Vagina (tissue), 2 donors: ENCODE measurements around the gene SERGEF.

Experiments
- POLR2A ChIP-seq, 2 donors: fragments of 450-650 bp; IDR thresholded peaks; one replicate each; pipeline ENCODE4 v1.6.1; 2017; ENCODE audit warnings: antibody characterized with exemption in 2 of 2, mild to moderate bottlenecking in 2 of 2, moderate library complexity in 2 of 2
- POLR2AphosphoS5 ChIP-seq, 2 donors: sonication (generic); formaldehyde crosslinking; IDR thresholded peaks; one replicate each; pipeline ENCODE4 v1.9.0; 2017; ENCODE audit warnings: antibody characterized with exemption in 2 of 2, mild to moderate bottlenecking in 2 of 2, low read depth in 1 of 2; ENCODE audit not compliant: insufficient read depth in 1 of 2
- TF ChIP-seq, protein P1 (sequence below), 3 experiments: fragments of 450-650 bp in 2 of 3; fragments of 200-600 bp in 1 of 3; sonication (generic) in 1 of 3; IDR thresholded peaks; one replicate each; pipeline ENCODE4 v1.5.1; 2017 to 2019; ENCODE audit warnings: antibody characterized with exemption in 3 of 3, mild to moderate bottlenecking in 2 of 3, moderate library complexity in 2 of 3

GRCh38 chr11:17780668-17781067 is 232.2 kb downstream of the SERGEF start:
- TF ChIP-seq, protein P1, sequence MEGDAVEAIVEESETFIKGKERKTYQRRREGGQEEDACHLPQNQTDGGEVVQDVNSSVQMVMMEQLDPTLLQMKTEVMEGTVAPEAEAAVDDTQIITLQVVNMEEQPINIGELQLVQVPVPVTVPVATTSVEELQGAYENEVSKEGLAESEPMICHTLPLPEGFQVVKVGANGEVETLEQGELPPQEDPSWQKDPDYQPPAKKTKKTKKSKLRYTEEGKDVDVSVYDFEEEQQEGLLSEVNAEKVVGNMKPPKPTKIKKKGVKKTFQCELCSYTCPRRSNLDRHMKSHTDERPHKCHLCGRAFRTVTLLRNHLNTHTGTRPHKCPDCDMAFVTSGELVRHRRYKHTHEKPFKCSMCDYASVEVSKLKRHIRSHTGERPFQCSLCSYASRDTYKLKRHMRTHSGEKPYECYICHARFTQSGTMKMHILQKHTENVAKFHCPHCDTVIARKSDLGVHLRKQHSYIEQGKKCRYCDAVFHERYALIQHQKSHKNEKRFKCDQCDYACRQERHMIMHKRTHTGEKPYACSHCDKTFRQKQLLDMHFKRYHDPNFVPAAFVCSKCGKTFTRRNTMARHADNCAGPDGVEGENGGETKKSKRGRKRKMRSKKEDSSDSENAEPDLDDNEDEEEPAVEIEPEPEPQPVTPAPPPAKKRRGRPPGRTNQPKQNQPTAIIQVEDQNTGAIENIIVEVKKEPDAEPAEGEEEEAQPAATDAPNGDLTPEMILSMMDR (IDR thresholded peaks at IDR 0.05) = no peak
- no peak for TF ChIP-seq POLR2AphosphoS5 (IDR thresholded peaks at IDR 0.05; ENCODE audit: insufficient read depth in 1 of 2, low read depth in 1 of 2)
- no peak for TF ChIP-seq POLR2A (IDR thresholded peaks at IDR 0.05)
